GM12891 (cell line): ENCODE data around the gene NNAT.

Experiments
- POLR2A ChIP-seq: IDR thresholded peaks from 2 replicates; pipeline ENCODE4 v1.6.1; 2011; ENCODE audit warnings: low read depth, low read length, control low read depth
- POLR2AphosphoS5 ChIP-seq: IDR thresholded peaks from 2 replicates; pipeline ENCODE4 v1.6.1; 2011; ENCODE audit warnings: low read depth, low read length, control low read depth
- TAF1 ChIP-seq: IDR thresholded peaks from 2 replicates; pipeline ENCODE4 v1.6.1; 2011; ENCODE audit warnings: low read depth, low read length, control low read depth

DNA sequence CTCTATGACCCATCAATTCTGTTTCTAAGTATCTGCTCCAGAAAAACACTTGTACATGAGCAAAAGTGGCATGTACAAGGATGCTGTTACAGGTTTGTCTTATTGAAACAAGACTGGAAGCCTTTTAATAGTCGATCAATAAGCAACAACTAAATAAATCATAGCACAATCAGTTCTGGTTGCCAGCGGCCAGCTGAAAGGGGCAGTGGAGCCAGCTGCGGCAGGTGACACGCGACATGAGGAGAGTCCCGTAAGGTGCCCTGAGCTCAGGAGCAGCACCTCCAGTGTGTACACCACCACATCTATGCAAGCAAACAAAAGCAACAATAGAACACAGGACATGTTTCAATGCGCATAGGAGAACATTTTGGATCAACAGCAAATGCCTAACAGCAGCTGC is 20.7 kb upstream of the NNAT start:
- TF ChIP-seq POLR2AphosphoS5 = no peak
- no peak for TF ChIP-seq TAF1
- no peak for TF ChIP-seq POLR2A
